A549 (cell line): ENCODE data around the gene C11orf87. TPM values are rescaled to one million over a fixed set of nuclear protein-coding genes. Genes with fewer than 3 reads are reported as not detected.

Source experiments
- ATAC-seq, 2 experiments: fragments of 200-7000 bp in 1 of 2; fragments of >200 bp in 1 of 2; cut with Nextera tagmentation in 1 of 2; cut with Tn5 transposase in 1 of 2; 3 replicates each; pipeline versions ENCODE4 v1.8.0 to v1.9.1; 2018 to 2020; ENCODE audit warnings: mild to moderate bottlenecking in 1 of 2, moderate library complexity in 1 of 2
- CTCF ChIA-PET: fragments of 300-600 bp; sonication (Branson Sonifier 250); formaldehyde crosslinking; extraction: SDS; loops from one replicate; lab custom pipeline; 2021; ENCODE audit warnings: antibody characterized with exemption, inconsistent platforms; lab: Yijun Ruan, JAX
- POLR2A ChIA-PET: fragments of 350-600 bp; formaldehyde crosslinking; extraction: SDS; loops from one replicate; lab custom pipeline; 2021; ENCODE audit warnings: antibody characterized with exemption, inconsistent platforms; lab: Yijun Ruan, JAX
- DNase-seq, 2 experiments: peaks; one replicate each; pipeline versions ENCODE4 v3.0.0 to v3.0.0-alpha.2; 2011 to 2016; ENCODE audit warnings: low read depth in 1 of 2, low spot score in 1 of 2
- FAIRE-seq: peaks from 2 replicates; lab custom pipeline; 2011; peaks lifted over from hg19 to GRCh38; lab: Jason Lieb, UNC
- H3K27ac ChIP-seq, 2 experiments: fragments of >200 bp; sonication (Bioruptor Twin); formaldehyde crosslinking; 3 replicates each; pipeline ENCODE4 v1.5.1; 2016 to 2017
- H3K4me1 ChIP-seq: fragments of >200 bp; sonication (Bioruptor Twin); formaldehyde crosslinking; 3 replicates; pipeline ENCODE4 v1.6.1; 2016
- H3K4me2 ChIP-seq: fragments of >200 bp; sonication (Bioruptor Twin); formaldehyde crosslinking; 3 replicates; pipeline ENCODE4 v1.6.1; 2016
- H3K4me3 ChIP-seq: fragments of >200 bp; sonication (Bioruptor Twin); formaldehyde crosslinking; 3 replicates; pipeline ENCODE4 v1.5.1; 2016
- H3K9me3 ChIP-seq: fragments of >200 bp; sonication (Bioruptor Twin); formaldehyde crosslinking; 3 replicates; pipeline ENCODE4 v1.6.1; 2016
- ATOH8 ChIP-seq: fragments of 250-450 bp; sonication (Bioruptor Pico); IDR thresholded peaks from 2 replicates; pipeline ENCODE4 v1.5.0; 2020; ENCODE audit warnings: low read depth, mild to moderate bottlenecking, moderate library complexity
- CBX2 ChIP-seq: fragments of 200-600 bp; sonication (generic); IDR thresholded peaks from 2 replicates; pipeline ENCODE4 v1.6.1; 2016; ENCODE audit warnings: low read depth, mild to moderate bottlenecking, borderline replicate concordance
- CEBPB ChIP-seq, 2 experiments: fragments of >200 bp in 1 of 2; sonication (Bioruptor Twin) in 1 of 2; formaldehyde crosslinking in 1 of 2; IDR thresholded peaks; 2 replicates each; pipeline ENCODE4 v1.6.1; 2012 to 2016
- CHD4 ChIP-seq: fragments of 200-600 bp; sonication (generic); IDR thresholded peaks from 2 replicates; pipeline ENCODE4 v1.6.1; 2016; ENCODE audit warnings: antibody characterized with exemption, mild to moderate bottlenecking, borderline replicate concordance
- EHMT2 ChIP-seq: fragments of 200-600 bp; sonication (generic); IDR thresholded peaks from 2 replicates; pipeline ENCODE4 v1.6.1; 2016; ENCODE audit warnings: antibody characterized with exemption, low read depth, mild to moderate bottlenecking, moderate library complexity
- ESRRA ChIP-seq: fragments of 150-350 bp; IDR thresholded peaks from 2 replicates; pipeline ENCODE4 v1.6.1; 2014; ENCODE audit warnings: mild to moderate bottlenecking, low read length, borderline replicate concordance
- HDAC2 ChIP-seq: fragments of 200-600 bp; sonication (generic); IDR thresholded peaks from 2 replicates; pipeline ENCODE4 v1.6.1; 2016
- HES2 ChIP-seq: fragments of >200 bp; sonication (Bioruptor Twin); formaldehyde crosslinking; IDR thresholded peaks from 2 replicates; pipeline ENCODE4 v1.6.1; 2016
- HEYL ChIP-seq: fragments of 250-450 bp; sonication (Bioruptor Pico); IDR thresholded peaks from 2 replicates; pipeline ENCODE4 v1.8.0; 2021; ENCODE audit warnings: mild to moderate bottlenecking, moderate library complexity
- JUN ChIP-seq, 2 experiments: fragments of >200 bp; sonication (Bioruptor Twin); formaldehyde crosslinking; IDR thresholded peaks; 2 replicates in 1 of 2; 3 replicates in 1 of 2; pipeline ENCODE4 v1.6.1; 2016 to 2017
- KDM5A ChIP-seq: fragments of 200-600 bp; sonication (generic); IDR thresholded peaks from 2 replicates; pipeline ENCODE4 v1.6.1; 2016; ENCODE audit warnings: antibody characterized with exemption, mild to moderate bottlenecking
- NFE2L2 ChIP-seq: fragments of 150-350 bp; conservative IDR thresholded peaks from 2 replicates; pipeline ENCODE4 v1.6.1; 2014; ENCODE audit warnings: low read length
- PBX3 ChIP-seq: IDR thresholded peaks from 2 replicates; pipeline ENCODE4 v1.6.1; 2012
- PHF8 ChIP-seq: fragments of 200-600 bp; sonication (generic); IDR thresholded peaks from 2 replicates; pipeline ENCODE4 v1.6.1; 2016; ENCODE audit warnings: low read depth, mild to moderate bottlenecking, antibody characterized with exemption, moderate library complexity, borderline replicate concordance
- RARB ChIP-seq: fragments of 250-450 bp; sonication (Bioruptor Pico); IDR thresholded peaks from 2 replicates; pipeline ENCODE4 v1.8.0; 2021; ENCODE audit warnings: mild to moderate bottlenecking, moderate library complexity
- RCOR1 ChIP-seq: fragments of 150-350 bp; IDR thresholded peaks from 2 replicates; pipeline ENCODE4 v1.6.1; 2014; ENCODE audit warnings: antibody characterized with exemption, low read length, low read depth
- RNF2 ChIP-seq: fragments of 200-600 bp; sonication (generic); IDR thresholded peaks from 2 replicates; pipeline ENCODE4 v1.6.1; 2016; ENCODE audit warnings: low read depth, mild to moderate bottlenecking, antibody characterized with exemption, moderate library complexity, borderline replicate concordance
- SMC3 ChIP-seq: fragments of >200 bp; sonication (Bioruptor Twin); formaldehyde crosslinking; IDR thresholded peaks from 3 replicates; pipeline ENCODE4 v1.6.1; 2018; ENCODE audit warnings: inconsistent platforms
- SREBF2 ChIP-seq: fragments of 450-650 bp; IDR thresholded peaks from 2 replicates; pipeline ENCODE4 v1.6.1; 2014; ENCODE audit warnings: mild to moderate bottlenecking, moderate library complexity
- TFCP2L1 ChIP-seq: fragments of 250-450 bp; sonication (Bioruptor Pico); IDR thresholded peaks from 2 replicates; pipeline ENCODE4 v1.5.0; 2021; ENCODE audit warnings: mild to moderate bottlenecking
- WGBS: methylation state at CpG from one replicate; pipeline ENCODE4 v1.1.6; 2017; ENCODE audit errors: missing lambda C conversion rate; 5-methylcytosine and 5-hydroxymethylcytosine counted together
- polyA plus RNA-seq, 4 experiments: library from polyadenylated mRNA; depleted of rRNA in 3 of 4; stranded (reverse); fragments of >200 nt; fragmentation: RNase III in 1 of 4; extraction: RNeasy Plus Mini Kit Qiagen cat#74134 plus additional on column Dnase treatment in 1 of 4; gene quantifications; 2 replicates in 3 of 4; 3 replicates in 1 of 4; pipeline ENCODE4 v1.2.3, GENCODE V29; 2011 to 2017
- TF ChIP-seq, protein P1 (sequence below): IDR thresholded peaks from 2 replicates; pipeline ENCODE4 v1.6.1; 2012; ENCODE audit warnings: low read depth, borderline replicate concordance
- TF ChIP-seq, protein P2 (sequence below): fragments of 450-650 bp; IDR thresholded peaks from 2 replicates; pipeline ENCODE4 v1.6.1; 2014; ENCODE audit warnings: antibody characterized with exemption
- TF ChIP-seq, protein P3 (sequence below): IDR thresholded peaks from 2 replicates; pipeline ENCODE4 v1.6.1; 2012

C11orf87 gene
- polyA plus RNA-seq, 2 of the 4 experiments (the other 2 are of a cell fraction) = 0.04 TPM; not detected in 1

- Histone ChIP-seq H3K4me3 (no peak overlapping the region), H3K9me3 (no peaks in the 10 kb centered on the region), H3K4me2 (no peak overlapping the region), H3K4me1 (no peaks in the 10 kb centered on the region), H3K27ac (no peak overlapping the region)
- 3% methylated on average over 3 of the region's 3 CpGs for WGBS
- POLR2A ChIA-PET = no interaction called here
- FAIRE-seq = no peak
- no peak for ATAC-seq
- CTCF ChIA-PET = no interaction called here
- TF ChIP-seq, protein P1, sequence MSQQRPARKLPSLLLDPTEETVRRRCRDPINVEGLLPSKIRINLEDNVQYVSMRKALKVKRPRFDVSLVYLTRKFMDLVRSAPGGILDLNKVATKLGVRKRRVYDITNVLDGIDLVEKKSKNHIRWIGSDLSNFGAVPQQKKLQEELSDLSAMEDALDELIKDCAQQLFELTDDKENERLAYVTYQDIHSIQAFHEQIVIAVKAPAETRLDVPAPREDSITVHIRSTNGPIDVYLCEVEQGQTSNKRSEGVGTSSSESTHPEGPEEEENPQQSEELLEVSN = no peak
- TF ChIP-seq SREBF2 = no peak
- TF ChIP-seq, protein P2, sequence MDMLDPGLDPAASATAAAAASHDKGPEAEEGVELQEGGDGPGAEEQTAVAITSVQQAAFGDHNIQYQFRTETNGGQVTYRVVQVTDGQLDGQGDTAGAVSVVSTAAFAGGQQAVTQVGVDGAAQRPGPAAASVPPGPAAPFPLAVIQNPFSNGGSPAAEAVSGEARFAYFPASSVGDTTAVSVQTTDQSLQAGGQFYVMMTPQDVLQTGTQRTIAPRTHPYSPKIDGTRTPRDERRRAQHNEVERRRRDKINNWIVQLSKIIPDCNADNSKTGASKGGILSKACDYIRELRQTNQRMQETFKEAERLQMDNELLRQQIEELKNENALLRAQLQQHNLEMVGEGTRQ = no peak
- no peak for DNase-seq
Measured at GRCh38 chr11:109388982-109389381, 33.0 kb upstream of the C11orf87 start.

DNA sequence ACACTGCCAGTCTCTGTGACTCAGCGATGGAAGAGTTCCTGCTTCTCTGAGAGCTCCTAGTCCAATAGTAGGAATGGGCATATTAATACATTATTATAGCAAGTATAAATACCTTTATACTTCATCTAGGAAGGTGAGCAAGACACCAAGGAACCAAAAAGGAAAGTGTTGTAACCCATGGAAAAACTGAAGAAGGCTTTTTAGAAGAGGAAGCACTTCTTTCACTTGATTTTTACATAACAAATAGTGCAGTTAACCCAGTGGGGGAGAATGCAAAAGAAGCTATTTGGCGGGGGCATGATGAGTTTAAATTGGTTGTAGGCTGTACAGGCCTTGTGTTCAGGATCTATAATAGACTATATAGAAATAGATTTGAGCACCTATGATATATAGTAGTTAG is 31.2 kb upstream of the C11orf87 start:
- WGBS = 57% methylated on average over 2 of the region's 2 CpGs
- ChIA-PET POLR2A (no interaction called here), CTCF (no interaction called here)
- DNase-seq (no peak), FAIRE-seq (no peak), ATAC-seq (no peak)
- no peaks in the 10 kb centered on the region for H3K9me3 ChIP-seq
- H3K27ac ChIP-seq = no peak overlapping the region
- no peak overlapping the region for H3K4me2 ChIP-seq
- H3K4me1 ChIP-seq = no peaks in the 10 kb centered on the region
- H3K4me3 ChIP-seq = no peak overlapping the region
- TF ChIP-seq, protein P3, sequence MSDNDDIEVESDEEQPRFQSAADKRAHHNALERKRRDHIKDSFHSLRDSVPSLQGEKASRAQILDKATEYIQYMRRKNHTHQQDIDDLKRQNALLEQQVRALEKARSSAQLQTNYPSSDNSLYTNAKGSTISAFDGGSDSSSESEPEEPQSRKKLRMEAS = no peak

DNA sequence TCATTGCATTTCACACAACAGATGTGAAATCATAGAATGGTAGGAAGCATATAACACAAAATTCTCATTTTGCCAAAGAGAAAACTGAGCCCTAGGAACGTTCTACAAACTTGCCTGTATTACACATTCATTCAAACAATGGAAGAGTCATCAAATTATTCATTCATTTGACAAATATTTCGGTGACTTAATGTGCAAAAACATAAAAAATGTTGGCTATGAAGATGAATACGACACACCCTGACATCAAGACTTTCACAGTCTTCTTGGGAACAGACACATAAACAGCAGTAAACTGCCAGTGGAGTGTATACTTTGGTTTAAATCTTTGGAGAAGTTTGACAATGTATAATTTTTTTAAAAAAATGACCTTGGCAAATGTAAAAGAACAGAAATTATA is 20.4 kb upstream of the C11orf87 start:
- H3K4me1 ChIP-seq = no peaks in the 10 kb centered on the region
- no peak overlapping the region for H3K27ac ChIP-seq
- WGBS = 4% methylated on average over 3 of the region's 3 CpGs
- ChIA-PET CTCF (no interaction called here), POLR2A (no interaction called here)
- TF ChIP-seq RNF2 = no peak
- no peak for TF ChIP-seq TFCP2L1 (CRISPR knock-in tag)
- TF ChIP-seq KDM5A = no peak
- TF ChIP-seq EHMT2 = no peak
- no peak for TF ChIP-seq CBX2
- TF ChIP-seq ESRRA = no peak
- TF ChIP-seq, protein P1 = no peak
- no peak for TF ChIP-seq HDAC2
- TF ChIP-seq CEBPB (IDR thresholded peaks at IDR 0.05) = no peak
- no peak for TF ChIP-seq JUN (IDR thresholded peaks at IDR 0.05)
- no peak for TF ChIP-seq CHD4
- TF ChIP-seq PHF8 = no peak
- no peak for TF ChIP-seq NFE2L2
- no peak for TF ChIP-seq ATOH8 (CRISPR knock-in tag)
- TF ChIP-seq SMC3 = no peak
- TF ChIP-seq HES2 = no peak
- no peak for TF ChIP-seq RARB (CRISPR knock-in tag)
- TF ChIP-seq RCOR1 = no peak
- TF ChIP-seq PBX3 = no peak
- no peak for TF ChIP-seq HEYL (CRISPR knock-in tag)
- no peak overlapping the region for H3K4me2 ChIP-seq
- FAIRE-seq = no peak
- no peak for ATAC-seq
- no peak overlapping the region for H3K4me3 ChIP-seq
- DNase-seq = no peak
- no peaks in the 10 kb centered on the region for H3K9me3 ChIP-seq
